Left ventricle myocardium superior (tissue), 1 donor: ENCODE results near the gene CD19. TPM values are rescaled to one million over a fixed set of nuclear protein-coding genes. Genes with fewer than 3 reads are reported as not detected.
"Not testable (repeated sequence)": the region's sequence is repeated elsewhere in the genome, so short reads cannot be mapped to it uniquely, and the experiment has no call there.

ENCODE experiments used
- ATAC-seq: fragments of 200-7000 bp; cut with Tn5 transposase; one replicate; pipeline ENCODE4 v1.9.1; 2020; ENCODE audit warnings: mild to moderate bottlenecking, moderate library complexity
- DNase-seq: peaks from one replicate; pipeline ENCODE4 v3.0.0-alpha.2; 2020
- intact Hi-C: fragments of 100-400 bp; cut with micrococcal nuclease; formaldehyde crosslinking; loops from one replicate; pipeline ENCODE4 v1.11.0; 2022
- total RNA-seq: library from RNA; stranded (reverse); fragmentation: NEBNext Ultra II Directional; extraction: Animal tissue kit (Norgen Biotek cat#: 25700); gene quantifications from one replicate; pipeline ENCODE4 v1.2.1, GENCODE V29; 2021
- donor health status: DM: no; HTN: yes; CAD: no; lungs with severe emphysema.

Gene CD19
- total RNA-seq, 1 donor from 2014 or later, result not detected

DNA sequence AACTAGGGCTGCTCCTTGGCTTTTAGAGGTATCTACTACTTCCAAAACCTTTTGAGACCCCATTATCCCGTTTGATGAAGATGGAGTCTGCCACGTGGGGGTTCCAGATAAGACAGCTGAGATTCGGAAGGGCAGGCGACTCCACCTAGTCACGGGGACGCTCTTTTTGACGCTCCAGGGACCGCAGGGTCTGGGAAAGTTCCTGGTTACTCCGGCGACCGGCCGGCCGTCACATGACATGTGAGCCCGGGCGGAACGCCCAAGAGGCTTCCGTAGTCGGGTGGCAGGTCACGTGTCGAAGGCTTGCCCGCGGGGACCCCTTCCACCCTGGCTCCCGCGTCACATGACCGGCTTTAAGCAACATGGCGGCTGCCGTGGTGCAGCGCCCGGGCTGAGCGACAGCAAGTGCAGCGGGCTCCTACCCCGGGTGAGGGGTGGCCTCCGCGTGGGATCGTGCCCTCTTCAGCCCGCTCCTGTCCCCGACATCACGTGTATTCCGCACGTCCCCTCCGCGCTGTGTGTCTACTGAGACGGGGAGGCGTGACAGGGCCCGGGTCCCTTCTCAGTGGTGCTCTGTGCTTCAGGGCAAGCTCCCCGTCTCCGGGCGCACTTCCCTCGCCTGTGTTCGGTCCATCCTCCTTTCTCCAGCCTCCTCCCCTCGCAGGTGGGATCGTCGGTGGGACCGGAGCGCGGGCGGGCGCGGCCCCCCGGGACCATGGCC lies 42.8 kb downstream of the CD19 start, which contains the start of gene SPNS1:
Gene SPNS1, plus strand, starts transcription at position 342 of the 721 bp plus-strand sequence. Its CDS starts 374 bp downstream, at position 716.
- intact Hi-C loops, result no loop called here
- ATAC-seq, result peak; percentile 98
- peak; percentile 99 for DNase-seq

GRCh38 chr16:28975158-28975599 lies 43.4 kb downstream of the CD19 start:
- ATAC-seq, result no peak
- no peak for DNase-seq
- intact Hi-C loops, result no loop called here

DNA sequence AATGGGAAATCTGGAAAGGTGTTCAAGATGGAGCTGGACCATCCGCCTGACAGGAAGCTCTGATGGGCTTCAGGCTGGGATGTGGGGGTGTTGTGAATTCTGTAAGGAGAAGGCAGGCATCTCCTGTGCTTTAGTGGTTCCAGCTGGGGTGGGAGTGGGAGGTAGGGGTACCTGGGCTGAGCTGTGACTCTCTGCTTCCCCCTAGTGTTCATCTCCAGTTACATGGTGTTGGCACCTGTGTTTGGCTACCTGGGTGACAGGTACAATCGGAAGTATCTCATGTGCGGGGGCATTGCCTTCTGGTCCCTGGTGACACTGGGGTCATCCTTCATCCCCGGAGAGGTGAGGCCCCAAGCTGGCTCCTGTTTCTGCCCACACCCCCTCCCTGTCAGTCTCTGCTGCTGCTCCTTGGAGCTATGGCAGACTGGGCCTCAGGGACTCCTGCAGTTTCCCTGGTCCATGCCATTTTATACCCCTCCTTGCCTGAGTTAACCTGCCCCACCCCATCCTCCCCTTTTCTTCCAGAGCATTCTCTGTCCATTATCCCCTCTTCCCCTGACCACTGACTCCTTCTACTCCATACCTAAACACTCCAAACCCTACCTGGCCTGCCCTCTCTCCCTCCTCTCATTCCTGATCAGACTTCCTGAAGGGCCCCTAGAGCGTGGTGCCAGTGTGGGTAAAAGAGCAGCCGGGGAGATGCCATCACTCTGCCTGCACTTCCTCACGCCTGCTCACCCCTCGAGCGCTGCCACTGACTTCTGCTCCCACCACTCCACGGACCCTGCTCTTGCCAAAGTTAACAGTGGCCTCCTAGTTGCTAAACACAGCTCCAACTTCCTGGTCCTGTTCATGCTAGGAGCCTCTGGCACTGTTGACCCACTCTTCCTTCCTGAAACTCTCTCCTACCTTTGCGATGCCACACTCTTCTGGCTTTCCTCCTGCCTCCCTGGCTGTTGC lies 46.2 kb downstream of the CD19 start:
- DNase-seq (no peak), ATAC-seq (no peak)
- intact Hi-C loops, result no loop called here

GRCh38 chr16:28980330-28980729 lies 48.6 kb downstream of the CD19 start:
- intact Hi-C loops, ATAC-seq, DNase-seq: not testable (repeated sequence)

- intact Hi-C loops, result no loop called here
- DNase-seq (no peak), ATAC-seq (no peak)
These were observed 49.2 kb downstream of the CD19 start for GRCh38 chr16:28980929-28981328.

GRCh38 chr16:28981517-28981916 lies 49.7 kb downstream of the CD19 start:
- DNase-seq, result no peak
- no peak for ATAC-seq
- intact Hi-C loops, result no loop called here

GRCh38 chr16:28982418-28982817 lies 50.6 kb downstream of the CD19 start:
- intact Hi-C loops, result no loop called here
- no peak for DNase-seq
- ATAC-seq, result no peak

DNA sequence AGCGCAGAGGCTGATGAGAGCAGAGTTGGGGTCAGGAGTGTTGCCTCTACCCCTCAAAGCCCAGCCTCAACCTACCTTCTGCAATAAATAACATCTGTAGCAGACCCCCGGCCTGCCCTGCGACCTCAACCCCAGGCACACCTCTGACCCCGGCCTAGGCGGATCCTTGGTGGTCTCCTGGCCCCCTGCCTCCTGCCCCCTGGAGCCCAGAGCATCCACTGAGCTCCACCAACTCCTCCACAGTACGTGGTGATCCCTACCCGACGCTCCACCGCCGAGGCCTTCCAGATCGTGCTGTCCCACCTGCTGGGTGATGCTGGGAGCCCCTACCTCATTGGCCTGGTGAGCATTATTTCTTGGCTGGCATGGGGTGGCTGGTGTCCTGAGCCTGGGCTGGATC lies 51.2 kb downstream of the CD19 start:
- DNase-seq (no peak), ATAC-seq (no peak)
- intact Hi-C loops, result no loop called here

DNA sequence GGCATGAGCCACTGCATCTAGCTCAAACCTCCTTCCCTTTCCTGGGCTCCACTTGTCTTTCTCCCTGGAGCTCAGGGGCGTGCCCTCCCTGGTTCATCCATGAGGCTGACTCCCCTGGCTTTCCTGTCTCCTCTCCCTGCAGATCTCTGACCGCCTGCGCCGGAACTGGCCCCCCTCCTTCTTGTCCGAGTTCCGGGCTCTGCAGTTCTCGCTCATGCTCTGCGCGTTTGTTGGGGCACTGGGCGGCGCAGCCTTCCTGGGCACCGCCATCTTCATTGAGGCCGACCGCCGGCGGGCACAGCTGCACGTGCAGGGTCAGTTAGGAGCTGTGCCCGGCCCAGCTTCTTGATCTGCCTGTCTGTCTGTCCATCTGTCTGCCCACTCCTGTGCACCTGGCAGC lies 51.9 kb downstream of the CD19 start:
- ATAC-seq (no peak), DNase-seq (no peak)
- intact Hi-C loops, result no loop called here

GRCh38 chr16:28984091-28984490 lies 52.3 kb downstream of the CD19 start:
- DNase-seq (no peak), ATAC-seq (no peak)
- intact Hi-C loops, result no loop called here

DNA sequence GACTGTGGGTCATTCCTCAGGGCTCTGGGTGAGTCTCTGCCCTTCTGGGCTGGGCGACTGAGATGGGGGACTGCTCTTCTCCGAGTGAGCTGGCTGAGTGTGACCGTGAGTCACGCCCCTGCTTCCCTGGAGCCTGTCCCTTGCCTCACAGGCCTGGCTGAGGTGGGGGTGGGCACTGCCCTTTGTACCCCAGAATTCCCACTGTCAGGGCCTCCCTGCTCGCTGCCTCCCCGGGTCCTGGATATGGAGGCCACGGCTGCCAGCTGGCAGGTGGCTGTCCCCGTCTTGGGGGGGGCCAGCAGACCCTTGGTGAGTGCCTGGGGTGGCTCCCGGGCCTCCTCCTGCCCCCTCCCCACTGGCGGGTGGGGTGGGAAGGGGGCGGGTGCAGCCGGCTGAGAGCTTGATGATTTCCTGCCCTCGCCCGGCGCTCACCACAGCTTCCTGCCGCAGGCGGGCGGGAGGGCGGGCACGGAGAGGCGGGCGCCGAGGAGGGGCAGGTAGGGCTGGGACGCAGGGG lies 52.9 kb downstream of the CD19 start, which contains the start of gene LAT:
Gene LAT, plus strand, starts transcription at position 434 of the 517 bp plus-strand sequence. CDS start 366 bp downstream, outside the sequence.
- intact Hi-C loops, result no loop called here
- DNase-seq, result peak; percentile 53
- ATAC-seq, result peak; percentile 40

- ATAC-seq (no peak), DNase-seq (no peak)
- intact Hi-C loops, result no loop called here
These were observed 53.7 kb downstream of the CD19 start for GRCh38 chr16:28985211-28986041.

DNA sequence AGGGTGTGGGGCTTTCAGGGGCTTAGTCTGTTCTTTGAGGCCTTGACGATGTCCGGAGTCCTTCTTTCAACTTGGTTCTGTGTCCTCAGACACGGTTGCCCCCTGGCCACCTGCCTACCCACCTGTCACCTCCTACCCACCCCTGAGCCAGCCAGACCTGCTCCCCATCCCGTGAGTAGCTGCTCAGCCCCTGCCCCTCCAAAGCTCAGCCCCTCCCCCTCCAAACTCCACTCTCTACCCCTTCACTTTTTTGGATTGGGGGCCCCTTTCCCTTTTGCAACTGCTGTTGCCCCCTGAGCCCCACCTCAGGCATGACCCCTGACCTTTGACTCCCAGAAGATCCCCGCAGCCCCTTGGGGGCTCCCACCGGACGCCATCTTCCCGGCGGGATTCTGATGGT lies 54.3 kb downstream of the CD19 start:
- DNase-seq (no peak), ATAC-seq (no peak)
- intact Hi-C loops, result no loop called here

- intact Hi-C loops, result no loop called here
- DNase-seq, result peak; percentile 16
- ATAC-seq, result no peak
These were observed 54.7 kb downstream of the CD19 start for GRCh38 chr16:28986492-28986891.

DNA sequence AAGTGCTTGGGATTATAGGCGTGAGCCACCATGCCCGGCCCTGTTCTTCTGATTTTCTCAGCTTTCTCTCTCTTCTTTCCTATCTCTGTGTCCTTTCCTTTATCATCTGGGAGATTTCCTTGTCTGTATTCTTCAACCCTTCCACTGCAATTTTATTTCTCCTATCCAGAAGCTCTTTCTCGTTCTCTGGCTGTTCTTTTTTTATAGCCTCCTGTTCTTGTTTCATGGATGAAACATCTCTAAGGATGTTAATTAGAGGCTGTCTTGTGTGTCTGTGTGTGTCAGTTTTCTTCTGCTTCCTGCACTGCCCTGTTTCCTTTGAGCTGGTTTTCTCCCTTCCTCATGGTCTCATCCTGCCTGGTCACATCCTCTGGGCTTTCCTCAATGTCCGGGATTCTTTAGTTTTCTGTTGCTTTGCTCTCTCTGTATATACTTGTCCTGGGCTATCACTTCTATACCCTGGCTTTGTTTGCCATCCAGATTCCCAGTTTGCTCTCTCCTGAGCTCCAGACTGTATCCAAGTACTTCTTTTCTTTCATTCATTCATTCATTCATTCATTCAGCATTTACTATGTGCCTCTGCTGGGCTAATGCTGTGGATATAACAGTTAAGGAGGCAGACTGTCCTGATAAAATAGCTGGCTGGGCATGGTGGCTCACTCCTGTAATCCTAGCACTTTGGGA lies 55.5 kb downstream of the CD19 start:
- DNase-seq (no peak), ATAC-seq (no peak)
- intact Hi-C loops, result no loop called here
